ENCODE results near the gene SMG7.

DNA sequence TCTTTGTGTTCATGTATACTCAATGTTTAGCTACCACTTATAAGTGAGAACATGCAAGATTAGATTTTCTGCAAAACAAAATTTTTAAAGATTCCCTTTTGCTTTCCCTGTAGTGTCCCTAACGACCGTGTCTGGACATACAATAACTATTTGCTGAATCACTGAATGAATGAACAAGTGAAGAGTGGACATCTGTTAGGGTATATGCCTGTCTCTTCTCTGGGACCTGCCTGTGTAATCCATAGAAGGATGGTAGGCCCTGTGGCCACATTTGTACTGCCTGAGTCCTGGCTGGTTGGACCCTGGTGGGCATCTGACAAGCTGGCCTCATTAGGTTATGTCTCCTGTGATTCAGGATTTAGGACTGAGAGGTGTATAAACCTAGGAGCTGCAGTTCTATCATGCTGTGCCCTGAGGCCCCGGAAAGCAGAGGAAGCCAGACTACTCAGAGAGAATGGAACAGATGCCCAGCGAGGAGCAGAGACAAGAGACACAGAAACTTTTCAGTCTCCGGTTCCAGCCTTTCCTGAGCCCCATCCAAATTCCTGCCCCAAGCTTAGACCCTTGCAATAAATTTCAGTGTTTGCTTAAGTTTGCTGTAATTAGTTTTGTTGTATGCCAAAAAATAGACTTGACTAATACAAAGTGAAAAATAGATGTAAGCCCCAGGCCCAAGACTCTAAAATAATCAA lies 125.5 kb downstream of the SMG7 start:
- TF ChIP-seq, protein P1, sequence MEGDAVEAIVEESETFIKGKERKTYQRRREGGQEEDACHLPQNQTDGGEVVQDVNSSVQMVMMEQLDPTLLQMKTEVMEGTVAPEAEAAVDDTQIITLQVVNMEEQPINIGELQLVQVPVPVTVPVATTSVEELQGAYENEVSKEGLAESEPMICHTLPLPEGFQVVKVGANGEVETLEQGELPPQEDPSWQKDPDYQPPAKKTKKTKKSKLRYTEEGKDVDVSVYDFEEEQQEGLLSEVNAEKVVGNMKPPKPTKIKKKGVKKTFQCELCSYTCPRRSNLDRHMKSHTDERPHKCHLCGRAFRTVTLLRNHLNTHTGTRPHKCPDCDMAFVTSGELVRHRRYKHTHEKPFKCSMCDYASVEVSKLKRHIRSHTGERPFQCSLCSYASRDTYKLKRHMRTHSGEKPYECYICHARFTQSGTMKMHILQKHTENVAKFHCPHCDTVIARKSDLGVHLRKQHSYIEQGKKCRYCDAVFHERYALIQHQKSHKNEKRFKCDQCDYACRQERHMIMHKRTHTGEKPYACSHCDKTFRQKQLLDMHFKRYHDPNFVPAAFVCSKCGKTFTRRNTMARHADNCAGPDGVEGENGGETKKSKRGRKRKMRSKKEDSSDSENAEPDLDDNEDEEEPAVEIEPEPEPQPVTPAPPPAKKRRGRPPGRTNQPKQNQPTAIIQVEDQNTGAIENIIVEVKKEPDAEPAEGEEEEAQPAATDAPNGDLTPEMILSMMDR (IDR thresholded peaks at IDR 0.05), result no peak
- no peak for TF ChIP-seq POLR2AphosphoS5 (IDR thresholded peaks at IDR 0.05; ENCODE audit: low read depth, low read length)
- TF ChIP-seq, protein P2, sequence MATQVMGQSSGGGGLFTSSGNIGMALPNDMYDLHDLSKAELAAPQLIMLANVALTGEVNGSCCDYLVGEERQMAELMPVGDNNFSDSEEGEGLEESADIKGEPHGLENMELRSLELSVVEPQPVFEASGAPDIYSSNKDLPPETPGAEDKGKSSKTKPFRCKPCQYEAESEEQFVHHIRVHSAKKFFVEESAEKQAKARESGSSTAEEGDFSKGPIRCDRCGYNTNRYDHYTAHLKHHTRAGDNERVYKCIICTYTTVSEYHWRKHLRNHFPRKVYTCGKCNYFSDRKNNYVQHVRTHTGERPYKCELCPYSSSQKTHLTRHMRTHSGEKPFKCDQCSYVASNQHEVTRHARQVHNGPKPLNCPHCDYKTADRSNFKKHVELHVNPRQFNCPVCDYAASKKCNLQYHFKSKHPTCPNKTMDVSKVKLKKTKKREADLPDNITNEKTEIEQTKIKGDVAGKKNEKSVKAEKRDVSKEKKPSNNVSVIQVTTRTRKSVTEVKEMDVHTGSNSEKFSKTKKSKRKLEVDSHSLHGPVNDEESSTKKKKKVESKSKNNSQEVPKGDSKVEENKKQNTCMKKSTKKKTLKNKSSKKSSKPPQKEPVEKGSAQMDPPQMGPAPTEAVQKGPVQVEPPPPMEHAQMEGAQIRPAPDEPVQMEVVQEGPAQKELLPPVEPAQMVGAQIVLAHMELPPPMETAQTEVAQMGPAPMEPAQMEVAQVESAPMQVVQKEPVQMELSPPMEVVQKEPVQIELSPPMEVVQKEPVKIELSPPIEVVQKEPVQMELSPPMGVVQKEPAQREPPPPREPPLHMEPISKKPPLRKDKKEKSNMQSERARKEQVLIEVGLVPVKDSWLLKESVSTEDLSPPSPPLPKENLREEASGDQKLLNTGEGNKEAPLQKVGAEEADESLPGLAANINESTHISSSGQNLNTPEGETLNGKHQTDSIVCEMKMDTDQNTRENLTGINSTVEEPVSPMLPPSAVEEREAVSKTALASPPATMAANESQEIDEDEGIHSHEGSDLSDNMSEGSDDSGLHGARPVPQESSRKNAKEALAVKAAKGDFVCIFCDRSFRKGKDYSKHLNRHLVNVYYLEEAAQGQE (IDR thresholded peaks at IDR 0.05; ENCODE audit: insufficient read depth in 1 of 2, low read depth in 2 of 2, low read length in 1 of 2), result no peak
- TF ChIP-seq SIN3A (IDR thresholded peaks at IDR 0.05; ENCODE audit: borderline replicate concordance, insufficient read depth, low read depth, low read length), result no peak
- TF ChIP-seq TCF7L2 (IDR thresholded peaks at IDR 0.05; ENCODE audit: low read depth, low read length), result no peak
